Right atrium auricular region (tissue), 2 donors: ENCODE data around the gene CABP4. TPM values are rescaled to one million over a fixed set of nuclear protein-coding genes. Genes with fewer than 3 reads are reported as not detected.
A peak's percentile ranks its signal among the peaks of the same experiment; 100 is the strongest.

Experiments
- DNase-seq: peaks from one replicate; pipeline ENCODE4 v3.0.0-alpha.2; 2019; ENCODE audit warnings: low spot score
- H3K27ac ChIP-seq, 2 donors: fragments of 200-600 bp; sonication (generic); 1 replicate in 1 of 2; 2 replicates in 1 of 2; pipeline ENCODE4 v1.5.1; 2016 to 2019
- H3K27me3 ChIP-seq, 2 donors: fragments of 200-600 bp; sonication (generic); one replicate each; pipeline versions ENCODE4 v1.5.1 to v1.6.0; 2017 to 2019
- H3K36me3 ChIP-seq: fragments of 200-600 bp; sonication (generic); one replicate; pipeline ENCODE4 v1.5.1; 2016
- H3K4me1 ChIP-seq, 2 donors: fragments of 200-600 bp; sonication (generic); one replicate each; pipeline versions ENCODE4 v1.5.1 to v1.6.0; 2017 to 2019
- H3K4me3 ChIP-seq, 2 donors: fragments of 200-600 bp; sonication (generic); 1 replicate in 1 of 2; 2 replicates in 1 of 2; pipeline ENCODE4 v1.5.1; 2017 to 2019; ENCODE audit warnings: mild to moderate bottlenecking in 1 of 2, moderate library complexity in 1 of 2
- H3K9me3 ChIP-seq, 2 donors: fragments of 200-600 bp; sonication (generic); one replicate each; pipeline ENCODE4 v1.5.1; 2019
- microRNA-seq, 2 donors: library from miRNA; unstranded; fragments of <30 nt; microRNA quantifications; one replicate each; pipeline ENCODE4, GENCODE V29; 2016 to 2017; ENCODE audit warnings: borderline number of aligned reads in 2 of 2, borderline replicate concordance in 1 of 2
- total RNA-seq, 2 donors: library from RNA; depleted of rRNA; stranded (reverse); fragments of >200 nt; gene quantifications; one replicate each; pipeline ENCODE4 v1.1.0, GENCODE V29; 2016
- TF ChIP-seq, protein P1 (sequence below), 2 donors: fragments of 200-600 bp; sonication (generic); IDR thresholded peaks; one replicate each; pipeline ENCODE4 v1.5.1; 2019; ENCODE audit warnings: antibody characterized with exemption in 2 of 2

CABP4 gene
- total RNA-seq, 2 donors from 2014 or later: 1.3 TPM; not detected in 1

DNA sequence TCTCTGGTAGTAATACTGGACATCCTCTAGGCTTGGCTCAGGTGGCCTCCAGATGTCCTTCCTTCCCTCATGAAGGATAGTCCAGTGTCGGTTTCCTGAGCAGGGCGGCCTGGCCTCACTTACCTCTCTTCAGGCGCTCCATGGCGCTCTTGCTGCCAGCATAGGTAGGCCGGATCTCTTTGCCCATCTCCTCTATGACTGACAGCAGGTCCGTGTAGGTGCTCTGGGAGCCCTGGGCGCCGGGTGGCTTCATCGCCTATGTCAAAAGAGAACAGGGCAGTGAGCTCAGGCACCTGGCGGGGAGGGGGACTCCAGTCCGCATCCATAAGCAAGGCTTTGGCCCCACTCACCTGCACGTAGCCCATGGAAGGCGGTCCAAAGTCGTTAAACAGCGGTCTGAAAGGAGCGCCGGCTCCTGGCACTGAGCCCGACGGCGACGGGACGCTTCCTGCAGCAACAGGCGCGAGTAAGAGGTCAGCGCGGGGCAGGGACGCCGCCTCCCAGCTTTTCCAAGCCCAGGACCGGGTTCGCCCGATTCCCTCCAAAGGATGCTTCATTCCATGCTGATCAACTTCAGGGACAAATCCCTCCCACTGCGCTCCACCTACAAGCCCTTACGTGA lies 52.2 kb downstream of the CABP4 start:
- peak; percentile 84 for DNase-seq

DNA sequence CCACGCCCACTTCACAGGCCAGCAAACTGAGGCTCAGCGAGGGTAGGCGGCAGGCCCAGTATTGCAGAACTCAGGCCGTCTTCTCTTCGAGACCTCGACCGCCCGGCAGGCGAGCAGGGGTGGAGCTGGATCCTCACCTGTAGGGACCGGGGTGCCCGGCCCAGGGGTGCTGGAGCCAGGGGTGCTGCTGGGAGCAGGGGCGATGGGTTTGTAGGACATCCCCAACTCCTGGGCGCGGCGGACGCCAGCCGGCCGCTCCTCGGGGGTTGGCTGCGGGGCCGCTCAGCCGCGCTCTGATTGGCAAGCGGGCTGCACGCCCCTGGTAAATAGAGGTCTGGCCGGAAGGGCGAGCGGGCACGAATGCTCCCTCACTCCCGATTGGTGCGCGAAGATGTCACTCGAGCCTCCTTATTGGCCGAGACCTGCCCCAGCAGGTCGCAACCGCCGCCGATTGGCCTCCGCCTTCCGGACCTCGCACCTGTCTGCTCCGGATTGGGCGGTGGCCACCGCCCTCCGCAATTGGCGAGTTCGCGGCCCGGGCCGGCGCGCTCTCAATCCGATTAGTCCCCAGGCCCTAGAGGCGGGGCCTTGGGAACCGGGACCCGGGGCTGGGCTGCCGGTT lies 52.8 kb downstream of the CABP4 start, which contains the start of gene CDK2AP2:
Gene CDK2AP2 (minus strand): TSS at position 299 of the 622 bp plus-strand sequence. CDS start 80 bp downstream, at position 219.
- Histone ChIP-seq H3K4me1 (peaks cover 0 to 54% of the 10 kb centered on the region in 2 donors), H3K36me3 (peaks cover 8% of the 10 kb centered on the region)
- DNase-seq: peak; percentile 100

More for the DNA sequence above, 52.2 kb downstream of the CABP4 start:
- Histone ChIP-seq H3K36me3 (peaks cover 9% of the 10 kb centered on the region), H3K27ac (peak overlapping the region; percentile 99), H3K4me3 (peak overlapping the region; percentile 69 to 75), H3K27me3 (no peaks in the 10 kb centered on the region), H3K9me3 (no peaks in the 10 kb centered on the region), H3K4me1 (peaks cover 0 to 54% of the 10 kb centered on the region in 2 donors)
- TF ChIP-seq, protein P1, sequence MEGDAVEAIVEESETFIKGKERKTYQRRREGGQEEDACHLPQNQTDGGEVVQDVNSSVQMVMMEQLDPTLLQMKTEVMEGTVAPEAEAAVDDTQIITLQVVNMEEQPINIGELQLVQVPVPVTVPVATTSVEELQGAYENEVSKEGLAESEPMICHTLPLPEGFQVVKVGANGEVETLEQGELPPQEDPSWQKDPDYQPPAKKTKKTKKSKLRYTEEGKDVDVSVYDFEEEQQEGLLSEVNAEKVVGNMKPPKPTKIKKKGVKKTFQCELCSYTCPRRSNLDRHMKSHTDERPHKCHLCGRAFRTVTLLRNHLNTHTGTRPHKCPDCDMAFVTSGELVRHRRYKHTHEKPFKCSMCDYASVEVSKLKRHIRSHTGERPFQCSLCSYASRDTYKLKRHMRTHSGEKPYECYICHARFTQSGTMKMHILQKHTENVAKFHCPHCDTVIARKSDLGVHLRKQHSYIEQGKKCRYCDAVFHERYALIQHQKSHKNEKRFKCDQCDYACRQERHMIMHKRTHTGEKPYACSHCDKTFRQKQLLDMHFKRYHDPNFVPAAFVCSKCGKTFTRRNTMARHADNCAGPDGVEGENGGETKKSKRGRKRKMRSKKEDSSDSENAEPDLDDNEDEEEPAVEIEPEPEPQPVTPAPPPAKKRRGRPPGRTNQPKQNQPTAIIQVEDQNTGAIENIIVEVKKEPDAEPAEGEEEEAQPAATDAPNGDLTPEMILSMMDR (IDR thresholded peaks at IDR 0.05): no peak

DNA sequence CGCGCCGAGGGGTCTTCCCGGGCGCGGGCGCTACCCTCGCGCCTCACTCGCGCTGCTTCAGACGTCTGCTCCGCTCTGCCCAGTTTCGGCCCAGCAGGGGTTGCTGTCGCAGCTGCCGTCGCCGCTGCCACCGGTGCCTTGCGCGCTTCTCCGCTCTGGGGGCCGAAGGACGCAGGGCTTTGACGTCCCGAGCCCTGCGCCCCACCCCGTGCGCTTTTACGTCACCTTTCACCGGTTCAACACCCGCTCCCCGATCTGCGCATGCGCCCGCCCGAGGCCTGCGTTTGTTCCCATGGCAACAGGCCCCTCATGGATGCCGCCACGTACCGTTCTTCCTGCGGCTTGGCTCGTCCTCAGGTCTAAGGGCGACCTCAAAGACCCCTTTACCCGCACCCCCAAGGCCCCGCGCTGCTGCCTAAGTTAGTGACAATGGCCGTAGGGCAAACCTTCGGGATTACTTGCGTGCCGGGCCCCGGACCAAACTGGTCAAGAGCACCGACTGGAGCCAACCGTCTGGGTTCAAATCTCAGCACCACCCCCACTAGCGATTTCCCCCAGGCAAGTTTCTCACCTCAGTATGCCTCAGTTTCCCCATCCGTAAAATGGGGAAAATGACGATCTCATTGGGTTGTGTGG lies 53.5 kb downstream of the CABP4 start:
- Histone ChIP-seq H3K27me3 (no peaks in the 10 kb centered on the region), H3K36me3 (peaks cover 8% of the 10 kb centered on the region), H3K27ac (peak overlapping the region; percentile 99), H3K9me3 (no peaks in the 10 kb centered on the region), H3K4me3 (peak overlapping the region; percentile 69 to 75), H3K4me1 (peaks cover 0 to 50% of the 10 kb centered on the region in 2 donors)
- TF ChIP-seq, protein P1 (IDR thresholded peaks at IDR 0.05): no peak
- DNase-seq: peak; percentile 99

More for the DNA sequence above, 52.8 kb downstream of the CABP4 start, which contains the start of gene CDK2AP2:
- no peaks in the 10 kb centered on the region for H3K27me3 ChIP-seq
- no peaks in the 10 kb centered on the region for H3K9me3 ChIP-seq
- peak within 1 kb of the TSS; percentile 99 for H3K27ac ChIP-seq
- TF ChIP-seq, protein P1 (IDR thresholded peaks at IDR 0.05): no peak
- peak within 1 kb of the TSS; percentile 69 to 75 for H3K4me3 ChIP-seq

DNA sequence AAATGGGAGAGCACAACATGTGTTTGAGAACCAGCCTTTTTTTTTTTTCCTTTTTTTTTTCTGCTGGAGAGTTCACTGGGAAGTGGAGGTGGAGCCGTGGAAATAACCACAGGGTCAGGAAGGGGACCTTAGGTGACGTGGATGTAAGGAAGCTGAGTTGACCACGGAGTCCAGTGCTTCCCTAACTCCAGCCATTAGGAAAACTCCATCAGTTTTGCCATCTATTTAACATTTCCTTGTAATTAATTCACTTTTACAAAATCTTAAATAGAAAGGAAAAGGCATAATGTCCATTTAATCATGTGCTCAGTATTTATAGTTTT lies 54.8 kb downstream of the CABP4 start:
- H3K4me1 ChIP-seq: peaks cover 0 to 36% of the 10 kb centered on the region in 2 donors
- TF ChIP-seq, protein P1 (IDR thresholded peaks at IDR 0.05): no peak
- DNase-seq: no peak
- no peaks in the 10 kb centered on the region for H3K27me3 ChIP-seq
- no peak overlapping the region for H3K4me3 ChIP-seq
- H3K9me3 ChIP-seq: no peaks in the 10 kb centered on the region
- peaks cover 8% of the 10 kb centered on the region for H3K36me3 ChIP-seq
- H3K27ac ChIP-seq: no peak overlapping the region

Small RNAs within 50 kb of the gene (microRNA-seq; reads per million reads assigned to microRNA genes)
- gene MIR6752: 0 reads per million in 2 donors

Other genes with a start within 250 kb of the CABP4 start
- gene GRK2, start 188.9 kb upstream of the CABP4 start, total RNA-seq: 10 to 100 TPM; 52.7 to 55.9 TPM
- gene ANKRD13D, start 166.1 kb upstream of the CABP4 start, total RNA-seq: 10 to 100 TPM; 14.1 to 14.9 TPM
- 10 to 100 TPM; 14.7 to 23.6 TPM for gene SSH3, start 151.8 kb upstream of the CABP4 start, total RNA-seq
- gene POLD4, start 101.8 kb upstream of the CABP4 start, total RNA-seq: 100 to 1,000 TPM; 115 to 136 TPM
- 10 to 100 TPM in 1 of 2 donors, 1 to 10 TPM in 1; 2.7 to 18.0 TPM for gene CLCF1, start 81.8 kb upstream of the CABP4 start, total RNA-seq
- 1 to 10 TPM; 6.2 to 6.5 TPM for gene RAD9A, start 63.4 kb upstream of the CABP4 start, total RNA-seq
- 100 to 1,000 TPM in 1 of 2 donors, 10 to 100 TPM in 1; 97.8 to 112 TPM for gene PPP1CA, start 53.5 kb upstream of the CABP4 start, total RNA-seq
- gene TBC1D10C, start 51.3 kb upstream of the CABP4 start, total RNA-seq: 1 to 10 TPM in 1 of 2 donors, under 1 TPM in 1; 0.33 to 1.4 TPM
- 1 to 10 TPM; 9.7 to 9.9 TPM for gene CARNS1, start 39.7 kb upstream of the CABP4 start, total RNA-seq
- 10 to 100 TPM; 35.5 to 44.6 TPM for gene RPS6KB2, start 26.9 kb upstream of the CABP4 start, total RNA-seq
- 1 to 10 TPM; 1.9 to 2.8 TPM for gene PTPRCAP, start 17.7 kb upstream of the CABP4 start, total RNA-seq
- 10 to 100 TPM; 16.0 to 25.5 TPM for gene CORO1B, start 11.9 kb upstream of the CABP4 start, total RNA-seq
- not detected for gene GPR152, start 2.6 kb upstream of the CABP4 start, total RNA-seq
- gene TMEM134, start 13.9 kb downstream of the CABP4 start, total RNA-seq: 100 to 1,000 TPM in 1 of 2 donors, 10 to 100 TPM in 1; 74.4 to 140 TPM
- 10 to 100 TPM; 49.2 to 78.0 TPM for gene AIP, start 27.7 kb downstream of the CABP4 start, total RNA-seq
- 10 to 100 TPM; 10.7 to 30.7 TPM for gene PITPNM1, start 50.0 kb downstream of the CABP4 start, total RNA-seq
- gene CDK2AP2, start 52.8 kb downstream of the CABP4 start, total RNA-seq: 10 to 100 TPM; 49.1 to 70.0 TPM
- not detected for gene CABP2, start 68.1 kb downstream of the CABP4 start, total RNA-seq
- gene GSTP1, start 128.5 kb downstream of the CABP4 start, total RNA-seq: 100 to 1,000 TPM; 249 to 944 TPM
- 100 to 1,000 TPM; 424 to 522 TPM for gene NDUFV1, start 151.6 kb downstream of the CABP4 start, total RNA-seq
- 10 to 100 TPM; 29.8 to 78.6 TPM for gene NUDT8, start 174.6 kb downstream of the CABP4 start, total RNA-seq
- gene TBX10, start 184.4 kb downstream of the CABP4 start, total RNA-seq: not detected
- not detected for gene ACY3, start 195.4 kb downstream of the CABP4 start, total RNA-seq
- not detected for gene ALDH3B2, start 219.3 kb downstream of the CABP4 start, total RNA-seq